ENCODE data around the gene MTA2. TPM values are rescaled to one million over a fixed set of nuclear protein-coding genes. Genes with fewer than 3 reads are reported as not detected.

The MTA2 gene
- polyA plus RNA-seq, 1 donor from 2014 or later = 130 TPM

- Histone ChIP-seq H3K36me3 (ENCODE audit: insufficient read depth, low read length) (no peaks in the 10 kb centered on the region), H3K79me2 (replicated peaks; ENCODE audit: insufficient read depth, low read length) (no peaks in the 10 kb centered on the region), H3K27me3 (ENCODE audit: insufficient read depth, low read depth, low read length) (no peaks in the 10 kb centered on the region), H2AFZ (ENCODE audit: low read depth, low read length) (no peak overlapping the region), H3K9ac (ENCODE audit: low read length) (no peak overlapping the region), H3K27ac (ENCODE audit: low read length) (no peak overlapping the region), H3F3A (ENCODE audit: insufficient read depth, low read length, poor library complexity, severe bottlenecking) (no peaks in the 10 kb centered on the region), H3K9me3 (ENCODE audit: low read length) (no peaks in the 10 kb centered on the region), H4K20me1 (ENCODE audit: insufficient read depth) (no peaks in the 10 kb centered on the region), H3K9me2 (ENCODE audit: insufficient read depth, low read length) (no peaks in the 10 kb centered on the region), H3K4me3 (ENCODE audit: low read length) (peak overlapping the region; percentile 25), H3K4me2 (ENCODE audit: low read length) (no peak overlapping the region)
- no peak for TF ChIP-seq POLR2AphosphoS5 (IDR thresholded peaks at IDR 0.05)
These were observed 47.8 kb downstream of the MTA2 start for GRCh38 chr11:62553839-62554361.

GRCh38 chr11:62553080-62553838 lies 48.4 kb downstream of the MTA2 start:
- no peak for TF ChIP-seq TAF1 (IDR thresholded peaks at IDR 0.05; ENCODE audit: low read depth)
- TF ChIP-seq REST (IDR thresholded peaks at IDR 0.05; ENCODE audit: borderline replicate concordance) = no peak
- no peak for TF ChIP-seq EZH2 (IDR thresholded peaks at IDR 0.05; ENCODE audit: borderline replicate concordance, insufficient read depth, low read length, poor library complexity, severe bottlenecking)
- TF ChIP-seq POLR2AphosphoS5 (IDR thresholded peaks at IDR 0.05) = no peak
- TF ChIP-seq RAD21 (conservative IDR thresholded peaks at IDR 0.05) = no peak
- no peak for TF ChIP-seq EP300 (conservative IDR thresholded peaks at IDR 0.05; ENCODE audit: poor library complexity, severe bottlenecking)

GRCh38 chr11:62552485-62553079 lies 49.1 kb downstream of the MTA2 start:
- peak overlapping the region; percentile 96 for H3K27ac ChIP-seq (ENCODE audit: low read length)
- peak overlapping the region; percentile 25 for H3K4me3 ChIP-seq (ENCODE audit: low read length)
- no peak overlapping the region for H2AFZ ChIP-seq (ENCODE audit: low read depth, low read length)

More at GRCh38 chr11:62553080-62553838, 48.4 kb downstream of the MTA2 start:
- H3K27ac ChIP-seq (ENCODE audit: low read length) = peak overlapping the region; percentile 96
- H3K9me2 ChIP-seq (ENCODE audit: insufficient read depth, low read length) = no peaks in the 10 kb centered on the region
- H4K20me1 ChIP-seq (ENCODE audit: insufficient read depth) = no peaks in the 10 kb centered on the region
- no peaks in the 10 kb centered on the region for H3K36me3 ChIP-seq (ENCODE audit: insufficient read depth, low read length)
- peaks cover 1% of the 10 kb centered on the region for H3K27me3 ChIP-seq (ENCODE audit: insufficient read depth, low read depth, low read length)
- H3K9me3 ChIP-seq (ENCODE audit: low read length) = no peaks in the 10 kb centered on the region
- no peaks in the 10 kb centered on the region for H3K79me2 ChIP-seq (replicated peaks; ENCODE audit: insufficient read depth, low read length)
- peak overlapping the region; percentile 64 for H3K9ac ChIP-seq (ENCODE audit: low read length)
- peak overlapping the region; percentile 36 for H3K4me2 ChIP-seq (ENCODE audit: low read length)
- no peaks in the 10 kb centered on the region for H3F3A ChIP-seq (ENCODE audit: insufficient read depth, low read length, poor library complexity, severe bottlenecking)
- no peak overlapping the region for H2AFZ ChIP-seq (ENCODE audit: low read depth, low read length)
- peak overlapping the region; percentile 25 for H3K4me3 ChIP-seq (ENCODE audit: low read length)

More at GRCh38 chr11:62552485-62553079, 49.1 kb downstream of the MTA2 start:
- Histone ChIP-seq H3K27me3 (ENCODE audit: insufficient read depth, low read depth, low read length) (peaks cover 8% of the 10 kb centered on the region), H3K79me2 (replicated peaks; ENCODE audit: insufficient read depth, low read length) (no peaks in the 10 kb centered on the region), H3F3A (ENCODE audit: insufficient read depth, low read length, poor library complexity, severe bottlenecking) (no peaks in the 10 kb centered on the region), H3K36me3 (ENCODE audit: insufficient read depth, low read length) (no peaks in the 10 kb centered on the region), H3K9me2 (ENCODE audit: insufficient read depth, low read length) (no peaks in the 10 kb centered on the region), H3K9me3 (ENCODE audit: low read length) (no peaks in the 10 kb centered on the region), H4K20me1 (ENCODE audit: insufficient read depth) (no peaks in the 10 kb centered on the region), H3K9ac (ENCODE audit: low read length) (peak overlapping the region; percentile 64), H3K4me2 (ENCODE audit: low read length) (peak overlapping the region; percentile 36)
- TF ChIP-seq REST (IDR thresholded peaks at IDR 0.05; ENCODE audit: borderline replicate concordance) = no peak
- no peak for TF ChIP-seq POLR2AphosphoS5 (IDR thresholded peaks at IDR 0.05)
- no peak for TF ChIP-seq EZH2 (IDR thresholded peaks at IDR 0.05; ENCODE audit: borderline replicate concordance, insufficient read depth, low read length, poor library complexity, severe bottlenecking)
- TF ChIP-seq MXI1 (conservative IDR thresholded peaks at IDR 0.05; ENCODE audit: poor library complexity, severe bottlenecking) = no peak
- TF ChIP-seq TAF1 (IDR thresholded peaks at IDR 0.05; ENCODE audit: low read depth) = no peak
- TF ChIP-seq CTCF (IDR thresholded peaks at IDR 0.05; ENCODE audit: poor library complexity, severe bottlenecking) = no peak
- TF ChIP-seq RAD21 (conservative IDR thresholded peaks at IDR 0.05) = no peak
- TF ChIP-seq SMC3 (conservative IDR thresholded peaks at IDR 0.05; ENCODE audit: poor library complexity) = no peak
- no peak for TF ChIP-seq EP300 (conservative IDR thresholded peaks at IDR 0.05; ENCODE audit: poor library complexity, severe bottlenecking)
